Neural progenitor cell (in vitro differentiated cells): Measurements from ENCODE around the gene GOLGA6A. TPM values are rescaled to one million over a fixed set of nuclear protein-coding genes. Genes with fewer than 3 reads are reported as not detected.

Source experiments
- DNase-seq: peaks from one replicate; pipeline ENCODE4 v3.0.0-alpha.2; 2016; ENCODE audit warnings: low spot score
- H2AFZ ChIP-seq: fragments of 200-600 bp; sonication (generic); replicated peaks from 2 replicates; pipeline ENCODE4 v1.6.1; 2016; ENCODE audit warnings: antibody characterized with exemption
- H3F3A ChIP-seq: fragments of 200-600 bp; sonication (generic); 2 replicates; pipeline ENCODE4 v1.6.1; 2016; ENCODE audit warnings: antibody characterized with exemption, low read depth
- H3K27ac ChIP-seq: fragments of 200-600 bp; sonication (generic); 2 replicates; pipeline ENCODE4 v1.5.1; 2016; ENCODE audit warnings: mild to moderate bottlenecking
- H3K27me3 ChIP-seq: fragments of 200-600 bp; sonication (generic); 2 replicates; pipeline ENCODE4 v1.6.1; 2016; ENCODE audit warnings: mild to moderate bottlenecking, moderate library complexity
- H3K36me3 ChIP-seq: fragments of 200-600 bp; sonication (generic); 2 replicates; pipeline ENCODE4 v1.5.1; 2016
- H3K4me1 ChIP-seq: fragments of 200-600 bp; sonication (generic); 2 replicates; pipeline ENCODE4 v1.6.1; 2016; ENCODE audit warnings: mixed run types
- H3K4me2 ChIP-seq: fragments of 200-600 bp; sonication (generic); 2 replicates; pipeline ENCODE4 v1.6.1; 2016
- H3K4me3 ChIP-seq: fragments of 200-600 bp; sonication (generic); 2 replicates; pipeline ENCODE4 v1.5.1; 2016
- H3K79me2 ChIP-seq: fragments of 200-600 bp; sonication (generic); 2 replicates; pipeline ENCODE4 v1.6.1; 2016; ENCODE audit warnings: low read depth
- H3K9ac ChIP-seq: fragments of 200-600 bp; sonication (generic); 2 replicates; pipeline ENCODE4 v1.6.1; 2016
- H3K9me3 ChIP-seq: fragments of 200-600 bp; sonication (generic); 2 replicates; pipeline ENCODE4 v1.5.1; 2016; ENCODE audit warnings: low read depth
- H4K20me1 ChIP-seq: fragments of 200-600 bp; sonication (generic); 2 replicates; pipeline ENCODE4 v1.6.1; 2016; ENCODE audit warnings: low read depth
- H3K27ac Mint-ChIP-seq: 3 replicates; pipeline ENCODE4 v1.8.0; 2021; ENCODE audit warnings: mixed read lengths
- H3K27me3 Mint-ChIP-seq: 2 replicates; pipeline ENCODE4 v1.8.0; 2022; ENCODE audit warnings: low read depth, mild to moderate bottlenecking, inconsistent platforms, moderate library complexity, mixed read lengths; ENCODE audit not compliant: insufficient read depth
- H3K36me3 Mint-ChIP-seq: 3 replicates; pipeline ENCODE4 v1.8.0; 2021; ENCODE audit warnings: mixed read lengths
- H3K4me1 Mint-ChIP-seq: 3 replicates; pipeline ENCODE4 v1.8.0; 2021; ENCODE audit warnings: mixed read lengths
- H3K4me3 Mint-ChIP-seq: 3 replicates; pipeline ENCODE4 v1.8.0; 2021; ENCODE audit warnings: mild to moderate bottlenecking, moderate library complexity, mixed read lengths
- H3K9me3 Mint-ChIP-seq: 3 replicates; pipeline ENCODE4 v1.8.0; 2020; ENCODE audit warnings: mixed read lengths
- EZH2 ChIP-seq: fragments of 200-600 bp; sonication (generic); IDR thresholded peaks from 2 replicates; pipeline ENCODE4 v1.6.1; 2017; ENCODE audit warnings: antibody characterized with exemption, mild to moderate bottlenecking, moderate library complexity
- EZH2phosphoT487 ChIP-seq: fragments of 200-600 bp; sonication (generic); IDR thresholded peaks from 2 replicates; pipeline ENCODE4 v1.6.1; 2017; ENCODE audit warnings: antibody characterized with exemption
- total RNA-seq: library from RNA; depleted of rRNA; stranded (reverse); fragments of >200 nt; gene quantifications from 2 replicates; pipeline ENCODE4 v1.2.3, GENCODE V29; 2015; ENCODE audit warnings: low replicate concordance
- TF ChIP-seq, protein P1 (sequence below): fragments of 200-600 bp; sonication (generic); IDR thresholded peaks from 2 replicates; pipeline ENCODE4 v1.5.1; 2017; ENCODE audit warnings: antibody characterized with exemption, mild to moderate bottlenecking

The GOLGA6A gene
- total RNA-seq, 1 donor from 2014 or later, result 0.04 TPM

DNA sequence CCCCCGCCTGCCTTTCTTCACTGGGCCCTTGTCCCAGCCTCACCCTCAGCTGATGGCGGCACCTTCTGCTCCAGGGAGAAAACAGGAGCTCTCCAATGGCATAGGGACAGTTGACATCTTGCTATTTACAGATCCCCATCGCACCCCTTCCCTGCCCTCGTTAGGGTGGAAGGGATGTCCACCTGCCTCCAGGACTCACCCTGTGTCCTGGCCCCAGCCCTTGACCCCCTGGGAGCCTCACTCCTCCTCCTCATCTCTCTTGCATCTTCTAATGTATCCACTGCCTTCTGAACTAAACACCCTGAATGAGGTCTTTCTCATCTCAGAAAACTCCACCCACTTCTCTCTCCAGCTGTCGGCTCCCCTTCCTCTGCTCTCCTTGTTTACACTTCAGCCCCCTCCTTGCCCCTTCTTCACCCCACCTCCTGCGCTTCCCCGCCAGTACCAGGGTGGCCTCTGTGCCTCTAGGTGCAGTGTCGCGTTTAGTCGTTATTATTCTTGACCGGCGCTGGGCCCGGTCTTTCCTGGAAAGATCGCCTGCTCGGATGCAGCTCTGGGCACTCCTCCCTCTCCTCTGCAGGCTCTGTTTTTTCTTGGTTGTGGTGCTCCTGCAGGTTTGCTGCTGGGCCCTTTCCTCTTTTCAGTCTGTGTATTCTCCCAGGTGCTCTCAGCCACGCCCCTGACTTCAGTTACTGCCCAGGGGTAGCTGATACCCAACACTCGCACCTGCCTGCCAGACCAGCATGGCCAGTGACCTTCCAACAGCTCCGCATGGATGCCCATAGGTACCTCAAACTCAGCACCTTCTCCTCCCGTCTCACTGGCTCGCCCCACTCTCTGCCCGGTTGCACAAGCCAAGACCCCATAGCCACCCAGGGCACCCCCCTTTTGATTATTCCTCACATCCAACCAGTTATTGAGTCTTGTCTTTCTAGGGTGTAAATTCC lies 44.9 kb downstream of the GOLGA6A start:
- no peak overlapping the region for H3K27ac ChIP-seq
- peaks cover 26% of the 10 kb centered on the region for H3K4me1 Mint-ChIP-seq
- no peak overlapping the region for H3K4me3 ChIP-seq
- H3F3A ChIP-seq, result no peaks in the 10 kb centered on the region
- H3K9me3 Mint-ChIP-seq, result no peaks in the 10 kb centered on the region
- H3K27ac Mint-ChIP-seq, result peak overlapping the region; percentile 12
- TF ChIP-seq EZH2phosphoT487, result no peak
- TF ChIP-seq, protein P1, sequence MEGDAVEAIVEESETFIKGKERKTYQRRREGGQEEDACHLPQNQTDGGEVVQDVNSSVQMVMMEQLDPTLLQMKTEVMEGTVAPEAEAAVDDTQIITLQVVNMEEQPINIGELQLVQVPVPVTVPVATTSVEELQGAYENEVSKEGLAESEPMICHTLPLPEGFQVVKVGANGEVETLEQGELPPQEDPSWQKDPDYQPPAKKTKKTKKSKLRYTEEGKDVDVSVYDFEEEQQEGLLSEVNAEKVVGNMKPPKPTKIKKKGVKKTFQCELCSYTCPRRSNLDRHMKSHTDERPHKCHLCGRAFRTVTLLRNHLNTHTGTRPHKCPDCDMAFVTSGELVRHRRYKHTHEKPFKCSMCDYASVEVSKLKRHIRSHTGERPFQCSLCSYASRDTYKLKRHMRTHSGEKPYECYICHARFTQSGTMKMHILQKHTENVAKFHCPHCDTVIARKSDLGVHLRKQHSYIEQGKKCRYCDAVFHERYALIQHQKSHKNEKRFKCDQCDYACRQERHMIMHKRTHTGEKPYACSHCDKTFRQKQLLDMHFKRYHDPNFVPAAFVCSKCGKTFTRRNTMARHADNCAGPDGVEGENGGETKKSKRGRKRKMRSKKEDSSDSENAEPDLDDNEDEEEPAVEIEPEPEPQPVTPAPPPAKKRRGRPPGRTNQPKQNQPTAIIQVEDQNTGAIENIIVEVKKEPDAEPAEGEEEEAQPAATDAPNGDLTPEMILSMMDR, result no peak
- no peak for TF ChIP-seq EZH2
- no peak for DNase-seq
- no peak overlapping the region for H2AFZ ChIP-seq
- H3K36me3 ChIP-seq, result no peaks in the 10 kb centered on the region
- H3K4me1 ChIP-seq, result peaks cover 6% of the 10 kb centered on the region
- H3K27me3 ChIP-seq, result no peaks in the 10 kb centered on the region
- H3K4me3 Mint-ChIP-seq, result no peak overlapping the region
- peaks cover 2% of the 10 kb centered on the region for H3K36me3 Mint-ChIP-seq
- peaks cover 5% of the 10 kb centered on the region for H3K27me3 Mint-ChIP-seq
- no peaks in the 10 kb centered on the region for H3K79me2 ChIP-seq
- H3K9me3 ChIP-seq, result no peaks in the 10 kb centered on the region
- H3K4me2 ChIP-seq, result no peak overlapping the region
- peaks cover 8% of the 10 kb centered on the region for H4K20me1 ChIP-seq
- no peak overlapping the region for H3K9ac ChIP-seq

DNA sequence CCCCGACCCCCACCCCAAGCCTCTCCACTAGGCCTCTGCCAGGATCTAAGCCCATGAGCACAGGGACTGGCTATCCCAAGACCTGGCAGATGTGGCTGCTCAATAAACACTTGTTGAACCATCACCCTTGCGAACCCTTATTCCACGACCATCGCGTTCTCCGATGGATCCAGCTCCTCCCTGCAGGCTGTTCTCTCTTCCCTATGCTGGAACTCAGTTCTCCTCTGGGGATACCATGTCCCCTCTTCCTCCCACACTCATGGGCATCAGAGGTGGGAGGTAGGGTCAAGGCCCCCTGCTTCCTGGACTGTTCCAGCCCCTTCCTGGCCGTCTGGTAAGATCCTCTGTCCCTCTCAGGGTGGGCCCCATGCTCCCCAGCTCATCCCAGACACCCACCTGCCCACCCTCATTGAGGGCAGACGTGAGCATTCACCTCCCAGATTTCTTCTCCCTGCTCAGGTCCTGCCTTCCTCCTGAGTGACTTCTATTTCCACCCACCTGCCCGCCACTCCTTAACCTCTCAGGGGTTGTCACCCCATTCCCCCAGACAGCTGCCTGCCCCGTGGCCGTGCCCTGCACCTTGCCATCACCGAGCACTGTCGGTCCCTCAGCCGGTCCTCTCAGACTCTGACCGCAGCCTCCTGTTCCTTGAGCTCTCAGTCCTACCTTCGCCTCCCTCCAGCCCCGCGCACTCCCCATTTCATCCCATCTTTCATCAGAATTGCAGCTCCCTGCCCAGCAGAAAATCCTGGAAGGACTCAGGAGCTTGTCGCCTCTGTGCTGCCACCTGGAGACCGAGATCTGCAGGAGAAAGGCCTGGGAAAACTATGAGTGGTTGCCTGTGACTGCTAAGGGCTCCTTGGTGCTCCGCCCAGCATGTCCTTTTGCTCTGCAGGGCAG lies 45.8 kb downstream of the GOLGA6A start:
- H3K4me1 Mint-ChIP-seq, result peaks cover 26% of the 10 kb centered on the region
- peaks cover 2% of the 10 kb centered on the region for H3K36me3 Mint-ChIP-seq
- no peak overlapping the region for H3K9ac ChIP-seq
- H3K4me2 ChIP-seq, result no peak overlapping the region
- peaks cover 2% of the 10 kb centered on the region for H3K27me3 Mint-ChIP-seq
- no peaks in the 10 kb centered on the region for H3K9me3 ChIP-seq
- peak overlapping the region; percentile 69 for H3K27ac Mint-ChIP-seq
- H3K4me3 ChIP-seq, result no peak overlapping the region
- H3K79me2 ChIP-seq, result no peaks in the 10 kb centered on the region
- H3F3A ChIP-seq, result no peaks in the 10 kb centered on the region
- TF ChIP-seq, protein P1, result peak; percentile 69
- no peak for TF ChIP-seq EZH2phosphoT487
- H3K4me1 ChIP-seq, result peaks cover 6% of the 10 kb centered on the region
- H2AFZ ChIP-seq, result no peak overlapping the region
- H3K27ac ChIP-seq, result no peak overlapping the region
- peak; percentile 82 for DNase-seq
- no peak overlapping the region for H3K4me3 Mint-ChIP-seq
- no peaks in the 10 kb centered on the region for H3K9me3 Mint-ChIP-seq
- H4K20me1 ChIP-seq, result peaks cover 8% of the 10 kb centered on the region
- H3K36me3 ChIP-seq, result no peaks in the 10 kb centered on the region
- H3K27me3 ChIP-seq, result no peaks in the 10 kb centered on the region

DNA sequence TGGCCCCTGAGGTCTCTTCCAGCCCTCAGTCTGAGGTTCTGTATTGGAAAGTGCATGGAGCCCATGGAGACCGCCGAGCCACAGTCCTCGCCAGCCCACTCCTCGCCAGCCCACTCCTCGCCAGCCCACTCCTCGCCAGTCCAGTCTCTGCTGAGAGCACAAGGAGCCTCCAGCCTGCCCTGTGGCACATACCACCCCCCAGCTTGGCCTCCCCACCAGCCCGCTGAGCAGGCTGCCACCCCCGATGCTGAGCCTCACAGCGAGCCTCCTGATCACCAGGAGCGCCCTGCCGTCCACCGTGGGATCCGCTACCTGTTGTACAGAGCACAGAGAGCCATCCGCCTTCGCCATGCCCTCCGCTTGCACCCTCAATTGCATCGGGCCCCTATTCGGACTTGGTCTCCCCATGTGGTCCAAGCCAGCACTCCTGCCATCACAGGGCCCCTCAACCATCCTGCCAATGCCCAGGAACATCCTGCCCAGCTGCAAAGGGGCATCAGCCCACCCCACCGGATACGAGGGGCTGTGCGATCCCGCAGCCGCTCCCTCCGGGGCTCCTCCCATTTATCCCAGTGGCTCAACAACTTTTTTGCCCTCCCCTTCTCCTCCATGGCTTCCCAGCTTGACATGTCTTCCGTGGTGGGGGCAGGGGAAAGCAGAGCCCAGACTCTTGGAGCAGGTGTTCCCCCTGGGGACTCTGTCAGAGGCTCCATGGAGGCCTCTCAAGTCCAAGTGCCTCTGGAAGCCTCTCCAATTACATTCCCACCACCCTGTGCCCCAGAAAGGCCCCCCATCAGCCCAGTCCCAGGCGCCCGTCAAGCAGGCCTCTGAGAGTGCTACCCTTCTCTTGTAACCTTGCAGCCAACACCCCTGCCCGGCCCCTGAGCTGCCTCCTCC lies 47.0 kb downstream of the GOLGA6A start:
- no peak overlapping the region for H3K4me2 ChIP-seq
- TF ChIP-seq EZH2, result no peak
- TF ChIP-seq, protein P1, result no peak
- peaks cover 8% of the 10 kb centered on the region for H4K20me1 ChIP-seq
- no peak overlapping the region for H3K27ac ChIP-seq
- H3K4me1 ChIP-seq, result peaks cover 6% of the 10 kb centered on the region
- H3F3A ChIP-seq, result no peaks in the 10 kb centered on the region
- H3K36me3 ChIP-seq, result no peaks in the 10 kb centered on the region
- no peak overlapping the region for H3K4me3 ChIP-seq
- peaks cover 2% of the 10 kb centered on the region for H3K36me3 Mint-ChIP-seq
- no peak overlapping the region for H3K9ac ChIP-seq
- H2AFZ ChIP-seq, result no peak overlapping the region
- peaks cover 18% of the 10 kb centered on the region for H3K4me1 Mint-ChIP-seq
- no peaks in the 10 kb centered on the region for H3K9me3 Mint-ChIP-seq
- H3K27me3 Mint-ChIP-seq, result peaks cover 2% of the 10 kb centered on the region
- no peaks in the 10 kb centered on the region for H3K79me2 ChIP-seq
- no peak overlapping the region for H3K27ac Mint-ChIP-seq
- H3K4me3 Mint-ChIP-seq, result no peak overlapping the region
- DNase-seq, result no peak
- H3K9me3 ChIP-seq, result no peaks in the 10 kb centered on the region
- H3K27me3 ChIP-seq, result no peaks in the 10 kb centered on the region
